NCI-H2227 (cell line): ENCODE data around the gene SLC24A3.

Source experiments
- DNase-seq: peaks from one replicate; lab custom pipeline; 2025; ENCODE audit not compliant: unreplicated experiment; lab: John Stamatoyannopoulos, UW

The SLC24A3 gene

DNA sequence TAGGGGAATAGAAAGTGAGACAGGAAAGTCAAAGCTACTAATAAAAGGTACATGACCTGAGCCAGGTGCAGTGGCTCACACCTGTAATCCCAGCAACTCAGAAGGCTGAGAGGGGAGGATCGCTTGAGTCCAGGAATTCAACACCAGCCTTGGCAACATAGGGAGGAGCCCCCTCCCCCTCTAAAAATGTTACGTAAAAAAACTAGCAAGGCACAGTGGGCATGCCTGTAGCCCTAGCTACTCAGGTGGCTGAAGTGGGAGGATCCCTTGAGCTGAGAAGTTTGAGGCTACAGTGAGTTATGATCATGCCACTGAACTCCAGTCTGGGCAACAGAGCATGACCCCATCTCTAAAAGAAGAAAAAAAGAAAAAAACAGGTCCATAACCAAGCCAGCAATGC, 359.6 kb downstream of the SLC24A3 start:
- no peak for DNase-seq

DNA sequence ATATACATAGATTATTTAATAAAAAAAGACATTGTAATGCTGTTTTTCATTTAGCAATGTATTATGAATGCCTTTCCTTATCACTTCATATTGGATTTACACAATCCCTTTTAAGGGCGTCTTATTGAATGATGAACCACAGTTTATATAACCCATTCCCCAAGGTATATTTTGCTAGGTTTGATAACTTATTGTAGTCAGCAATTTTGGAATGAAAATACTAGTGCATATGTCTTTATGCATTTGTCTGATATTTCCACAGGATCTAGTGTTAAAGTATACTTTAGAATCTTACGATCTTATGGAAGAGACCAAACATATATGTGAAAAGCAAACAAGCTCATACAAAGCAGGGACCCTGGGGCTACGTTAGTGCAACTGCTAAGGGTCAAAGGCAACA, 365.2 kb downstream of the SLC24A3 start:
- DNase-seq: no peak

DNA sequence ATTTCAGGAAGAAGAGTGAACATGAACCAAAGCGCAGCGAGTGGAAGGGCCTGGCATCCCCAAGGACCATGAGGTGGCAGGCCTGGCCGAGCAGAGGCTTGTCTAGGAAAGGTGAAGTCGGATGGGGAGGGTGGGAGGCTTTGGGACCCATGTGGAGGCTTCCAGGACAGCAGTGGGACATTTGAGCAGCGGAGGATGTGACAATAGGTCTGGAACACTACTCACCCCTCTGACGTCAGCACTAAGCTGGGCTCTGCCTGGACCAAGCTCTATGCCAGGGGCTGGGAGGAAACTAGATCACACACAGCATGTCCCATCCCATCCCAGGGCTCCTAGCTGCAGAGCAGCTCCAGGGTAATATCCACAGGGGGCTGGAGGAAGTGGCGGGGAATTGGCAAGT, 370.3 kb downstream of the SLC24A3 start:
- DNase-seq: no peak

DNA sequence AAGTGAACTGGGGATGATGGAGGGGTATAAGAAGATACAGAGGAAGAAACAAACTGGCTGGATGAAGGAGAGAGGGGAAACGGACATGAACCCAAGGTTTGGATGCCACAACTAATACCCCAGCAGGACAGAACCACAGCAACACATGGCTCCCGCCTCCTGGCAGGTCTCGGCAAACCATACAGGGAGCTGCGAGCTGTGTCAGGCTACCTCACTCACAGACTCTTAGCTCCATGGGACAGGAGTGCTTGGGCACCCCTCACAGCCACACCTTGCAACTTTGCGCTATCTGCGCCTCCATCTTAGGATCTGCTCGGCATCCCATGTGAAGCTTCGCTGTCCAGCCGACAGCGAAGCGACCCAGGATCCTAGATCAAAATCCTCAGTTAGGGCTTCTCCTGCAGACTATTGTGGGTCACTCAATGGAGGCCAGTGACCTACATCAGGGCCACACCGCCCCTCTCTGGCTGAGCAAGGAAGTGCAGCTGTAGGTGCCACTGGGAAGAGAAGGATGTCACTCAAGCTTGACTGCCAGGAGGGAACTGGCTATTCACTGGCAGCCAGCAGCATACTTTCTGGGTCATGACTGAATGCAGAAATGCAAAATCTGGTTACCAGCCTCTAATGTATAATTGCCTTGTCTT, 371.2 kb downstream of the SLC24A3 start:
- DNase-seq: peak; percentile 26

DNA sequence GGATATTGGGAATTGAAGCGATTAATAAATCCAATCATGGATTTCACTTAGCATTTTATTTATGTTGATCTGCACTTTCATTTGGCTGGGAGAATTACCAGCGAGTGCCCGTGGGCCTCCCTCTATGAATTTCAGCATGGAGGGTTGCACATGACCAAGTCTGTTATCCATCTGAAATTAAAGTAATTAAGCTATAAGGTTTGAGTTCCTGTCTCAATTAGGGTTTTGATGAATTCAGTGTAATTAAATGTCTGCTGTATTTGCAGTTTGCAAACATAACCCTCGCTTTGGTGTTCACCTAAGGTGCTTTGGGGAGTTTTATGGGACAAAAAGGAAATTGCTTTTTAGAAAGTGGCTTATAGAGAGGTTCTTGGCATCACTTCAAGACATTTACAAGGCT, 375.8 kb downstream of the SLC24A3 start:
- no peak for DNase-seq

DNA sequence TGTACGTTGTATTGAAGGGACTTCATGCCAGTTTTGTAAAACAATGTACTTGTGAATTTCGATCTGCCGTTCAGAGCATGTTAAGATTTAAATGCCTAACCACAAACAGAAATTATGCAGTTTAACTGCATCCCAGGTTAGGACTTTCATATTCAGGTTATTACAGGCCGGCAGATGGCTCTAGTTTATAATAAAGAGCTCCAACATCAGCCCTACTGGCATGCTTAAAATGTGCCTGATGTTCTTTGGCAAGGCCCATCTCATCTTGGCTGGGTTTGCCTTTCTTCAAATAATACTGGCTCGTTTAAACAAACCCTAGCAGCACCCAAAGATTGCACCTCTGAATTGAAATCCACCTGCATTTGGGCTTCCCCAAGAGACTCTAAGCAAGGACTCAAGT, 376.3 kb downstream of the SLC24A3 start:
- no peak for DNase-seq

DNA sequence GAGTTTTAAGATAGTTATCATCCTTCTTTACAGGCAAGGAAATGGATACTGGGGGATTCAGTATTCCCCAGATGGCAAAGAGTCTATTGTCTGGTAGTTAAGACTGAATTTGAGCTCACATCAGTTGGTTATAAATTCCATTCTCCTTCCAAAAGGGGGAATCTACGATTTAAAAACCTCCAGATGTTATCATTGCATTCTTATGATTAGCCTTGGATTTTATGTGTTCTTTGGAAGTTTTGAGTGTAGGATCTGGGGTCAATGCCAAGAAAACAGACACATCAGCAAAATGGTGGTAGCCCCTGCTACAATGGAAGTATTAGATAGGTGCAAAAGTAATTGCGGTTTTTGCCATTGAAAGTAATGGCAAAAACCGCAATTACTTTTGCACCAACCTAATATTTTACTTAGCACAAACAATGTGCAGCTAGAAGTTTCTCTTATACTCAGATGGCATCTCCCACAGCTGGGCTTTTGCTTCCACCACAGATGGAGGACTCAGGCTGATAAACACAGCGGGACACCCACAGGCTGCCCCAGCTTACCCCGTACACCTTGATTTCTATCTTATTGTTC, 377.4 kb downstream of the SLC24A3 start:
- DNase-seq: no peak

DNA sequence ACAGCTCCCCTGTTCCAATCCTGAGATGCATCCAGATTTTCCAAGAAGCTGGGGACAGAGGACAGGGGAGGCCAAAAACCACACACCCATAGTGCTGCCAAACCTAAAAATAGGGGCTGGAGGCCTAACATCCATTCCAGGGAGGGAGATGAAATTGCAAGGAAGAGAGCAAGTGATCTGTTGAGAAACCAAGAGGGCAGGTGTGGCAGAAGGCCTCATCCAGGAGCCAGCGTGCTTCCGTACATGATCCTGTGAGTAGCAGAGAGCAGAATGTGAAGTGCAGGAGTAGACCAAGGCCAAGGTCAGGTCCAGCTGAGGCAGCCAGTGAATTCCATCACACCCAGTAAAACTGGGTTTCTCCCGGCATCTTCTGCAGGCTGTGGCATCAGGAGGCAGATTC, 377.9 kb downstream of the SLC24A3 start:
- DNase-seq: no peak

DNA sequence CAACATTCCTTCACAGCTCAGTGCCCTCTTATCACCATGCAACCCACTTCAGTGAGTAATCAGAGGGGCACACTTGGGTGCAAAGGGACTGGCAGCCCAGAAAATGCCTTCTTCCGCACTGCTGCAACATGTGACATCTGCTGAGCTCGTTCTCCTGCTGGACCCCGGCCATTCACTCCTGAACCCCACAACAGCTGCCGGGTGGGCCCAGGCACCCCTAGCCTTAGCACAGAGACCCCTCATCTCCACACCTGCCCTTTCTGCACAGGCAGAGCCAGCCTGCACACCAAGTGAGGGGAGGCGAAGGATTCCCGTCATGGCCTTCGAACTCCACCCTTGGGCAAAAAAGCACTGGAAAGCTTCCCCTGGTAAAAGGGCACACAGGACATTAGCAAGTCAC, 381.3 kb downstream of the SLC24A3 start:
- no peak for DNase-seq

DNA sequence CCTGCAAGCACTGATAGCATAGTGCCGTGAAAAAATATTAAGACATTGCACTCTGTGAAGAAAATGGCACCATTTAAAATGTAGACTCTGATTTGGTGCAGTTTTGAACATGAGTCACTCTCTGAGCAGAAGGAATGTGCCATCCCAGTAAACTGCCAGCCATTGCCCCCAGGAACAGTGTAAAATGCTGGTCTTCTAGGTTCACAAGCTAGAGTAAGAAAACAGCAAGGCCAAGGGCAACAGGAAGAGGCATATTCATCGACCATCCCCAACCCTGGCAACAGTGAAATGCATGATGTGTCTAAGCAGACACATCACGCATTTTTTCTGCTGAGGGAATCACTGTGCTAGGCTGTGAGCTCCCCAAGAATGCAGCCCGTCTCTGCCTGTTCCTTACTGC, 382.5 kb downstream of the SLC24A3 start:
- DNase-seq: no peak

DNA sequence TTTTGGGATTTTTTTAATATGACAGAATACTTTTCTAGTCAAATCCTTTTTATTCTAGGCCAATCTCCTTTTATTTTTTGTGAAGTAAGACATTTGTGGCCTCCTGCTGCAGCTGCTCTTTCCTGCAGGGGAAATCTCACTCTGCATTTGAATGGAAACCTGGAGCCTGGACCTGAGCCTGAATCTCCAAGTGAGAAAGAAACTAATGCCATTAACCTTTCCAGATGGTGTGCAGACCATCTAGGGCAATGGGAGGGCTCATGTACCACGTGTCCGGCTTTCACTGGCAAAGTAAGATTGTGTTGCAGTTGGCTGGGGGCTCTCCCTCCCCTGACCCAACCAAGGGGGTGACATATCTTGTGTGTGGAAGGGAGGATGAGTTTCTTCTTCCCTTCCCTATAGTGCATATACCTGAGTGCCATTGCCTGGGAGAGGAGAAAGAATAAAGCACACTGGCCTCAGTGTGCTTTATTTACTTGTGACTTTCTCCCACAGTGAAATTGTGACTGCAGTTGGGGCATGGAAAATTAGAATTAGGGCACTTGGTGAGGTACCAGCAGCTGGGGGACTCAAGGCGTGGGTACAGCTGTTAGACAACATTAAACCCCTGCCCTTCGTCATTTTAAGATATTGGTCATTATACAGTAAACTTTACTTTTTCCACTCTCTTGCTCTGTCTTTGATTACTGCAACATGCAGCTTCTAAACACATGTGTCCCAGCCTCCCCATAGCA, 385.8 kb downstream of the SLC24A3 start:
- no peak for DNase-seq

DNA sequence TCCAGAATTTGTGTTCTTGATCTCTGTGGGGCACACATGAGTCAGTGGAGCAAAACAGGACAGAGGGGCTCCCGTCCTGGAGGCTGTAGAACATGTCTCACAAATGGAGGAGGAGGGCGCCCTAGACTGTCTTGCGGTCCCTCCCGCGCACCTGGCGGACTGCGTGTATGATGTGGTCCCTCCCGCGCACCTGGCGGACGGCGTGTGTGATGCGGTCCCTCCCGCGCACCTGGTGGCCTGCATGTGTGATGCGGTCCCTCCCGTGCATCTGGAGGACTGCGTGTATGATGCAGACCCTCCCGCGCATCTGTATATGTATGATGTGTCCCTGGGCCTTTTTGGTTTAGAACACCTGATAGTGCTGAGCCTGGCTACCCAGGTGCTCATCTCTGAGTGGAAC, 386.8 kb downstream of the SLC24A3 start:
- DNase-seq: no peak

DNA sequence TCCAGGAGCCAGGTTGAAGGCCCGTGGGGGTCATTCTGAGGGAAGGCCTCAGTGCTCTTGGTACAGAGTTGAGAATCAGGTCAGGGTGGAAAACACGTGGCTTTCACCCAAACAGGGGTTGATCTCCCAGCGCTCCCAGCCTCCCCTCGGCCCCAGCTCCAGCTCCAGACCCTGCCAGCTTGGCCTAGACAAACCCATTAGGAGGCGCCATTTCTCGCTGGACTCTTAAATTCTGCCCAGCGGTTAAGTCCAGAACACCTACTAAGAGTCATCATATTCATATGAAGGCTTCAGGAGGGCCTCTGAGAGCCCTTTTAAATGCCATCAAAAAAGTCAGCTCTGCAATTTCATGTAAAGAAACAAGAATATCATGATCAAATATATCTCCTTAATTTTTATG, 387.6 kb downstream of the SLC24A3 start:
- no peak for DNase-seq

DNA sequence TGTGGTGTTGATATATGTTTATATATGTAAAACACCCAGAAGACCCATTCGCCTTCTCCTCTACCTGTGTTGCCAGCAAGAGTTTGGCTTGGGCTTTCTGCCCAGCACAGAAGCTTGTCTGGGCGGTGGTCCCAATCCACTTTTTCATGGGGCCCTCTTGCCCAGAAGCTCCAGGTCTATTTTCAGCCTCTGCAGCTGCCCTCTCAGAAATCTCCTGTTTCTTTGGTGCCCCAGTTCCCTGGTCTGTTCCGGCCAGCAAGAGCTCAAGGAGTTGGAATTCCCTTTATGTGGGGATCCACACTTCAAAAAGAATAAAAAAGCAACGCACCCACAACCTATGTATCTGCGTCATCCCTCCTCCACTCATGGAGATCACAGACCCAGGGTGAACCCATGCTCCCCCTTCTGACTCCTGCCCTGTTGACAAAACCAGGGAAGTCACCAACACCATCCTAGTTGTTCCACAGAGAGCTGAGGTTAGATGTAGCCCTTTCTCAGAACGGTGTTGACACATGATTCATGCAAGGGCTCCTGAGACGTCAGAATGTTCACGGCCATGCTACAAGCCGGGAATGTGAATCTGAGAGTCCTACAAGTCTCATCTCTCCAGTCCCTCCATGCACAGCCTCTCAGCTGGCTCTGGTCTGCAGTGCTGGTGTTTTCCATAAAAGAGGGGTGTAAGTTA, 388.8 kb downstream of the SLC24A3 start:
- DNase-seq: no peak

DNA sequence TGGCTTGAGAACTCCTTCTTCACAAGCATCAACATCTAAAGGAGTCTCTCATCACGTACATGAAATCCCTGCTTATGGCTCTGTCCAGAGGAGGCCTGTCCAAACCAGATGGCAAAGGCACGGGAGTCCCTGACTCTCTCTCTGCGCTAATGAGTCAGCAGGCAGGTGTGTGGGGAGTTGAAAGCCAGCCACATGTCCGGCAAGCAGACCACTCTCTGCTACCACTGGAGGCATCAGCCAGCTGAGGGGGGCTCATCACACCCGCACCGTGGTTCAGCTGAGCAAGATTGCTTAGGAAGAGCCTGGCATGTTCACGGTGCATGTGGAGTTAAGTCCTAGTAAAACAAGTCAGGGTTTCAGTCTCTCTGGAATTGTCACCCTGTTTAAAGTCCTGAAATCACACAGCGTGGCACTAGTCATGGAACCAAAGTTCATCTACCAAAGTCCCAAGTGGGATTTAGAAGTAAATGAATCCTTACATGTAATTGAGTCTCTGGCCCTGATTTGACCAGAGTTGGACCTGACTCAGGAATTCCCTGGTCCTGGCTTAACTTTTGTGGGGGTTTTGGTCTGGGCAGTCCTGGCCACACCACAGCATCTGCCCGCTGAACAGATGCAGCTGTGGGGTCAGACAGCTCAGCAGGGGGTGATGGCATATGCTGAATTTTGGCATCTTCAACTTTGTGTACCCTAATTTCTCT, 390.4 kb downstream of the SLC24A3 start:
- DNase-seq: no peak

DNA sequence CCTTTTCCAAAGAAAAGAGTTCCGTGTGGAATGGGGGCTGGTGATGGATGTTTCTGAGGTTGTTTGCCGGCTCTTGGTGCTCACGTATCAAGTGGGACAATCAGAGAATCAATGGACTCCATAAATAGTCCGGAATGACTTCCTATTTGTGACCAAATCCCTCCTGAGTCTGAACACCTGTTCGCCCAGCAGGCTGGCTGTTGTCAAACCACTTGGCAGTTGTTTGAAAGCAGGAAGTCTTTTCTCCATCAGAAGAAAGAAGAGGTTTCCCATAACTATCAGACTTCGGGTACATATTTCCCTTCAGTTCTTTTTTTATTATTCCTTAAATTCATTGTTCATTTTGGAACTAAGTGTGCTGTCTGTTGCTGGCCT, 390.9 kb downstream of the SLC24A3 start:
- DNase-seq: no peak

DNA sequence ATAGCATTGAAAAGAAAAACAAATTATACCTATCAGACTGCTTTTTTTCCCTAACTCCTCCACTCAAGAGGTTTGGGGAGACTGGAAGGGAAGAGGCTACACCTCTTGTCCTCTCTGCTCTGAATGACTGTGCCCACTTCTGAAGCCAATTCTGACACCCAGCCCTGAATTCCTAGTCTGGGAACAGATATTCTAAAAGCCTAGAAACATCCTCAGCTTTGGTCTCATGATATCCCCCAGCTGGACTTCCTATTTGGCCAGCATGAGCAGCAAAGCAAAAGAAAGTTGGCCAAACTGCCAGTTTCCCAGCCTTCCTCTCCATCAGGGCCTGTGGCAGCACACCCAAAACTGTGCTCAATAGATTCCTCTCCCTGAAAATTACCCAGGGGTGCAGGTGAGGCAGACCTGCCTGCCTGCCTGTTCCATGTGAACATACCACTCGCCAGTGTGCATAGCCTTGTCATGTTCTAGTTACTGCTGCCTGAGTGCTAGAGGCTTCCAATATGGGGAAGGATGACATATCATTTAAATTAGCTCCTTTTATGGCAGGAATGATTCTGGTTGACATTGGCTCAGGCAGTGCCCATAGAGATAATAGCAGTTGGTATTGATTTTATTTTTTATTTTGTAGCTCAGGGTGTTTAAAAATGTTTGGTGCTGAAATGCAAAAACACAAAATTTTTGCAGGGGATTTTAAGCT, 393.5 kb downstream of the SLC24A3 start:
- no peak for DNase-seq

DNA sequence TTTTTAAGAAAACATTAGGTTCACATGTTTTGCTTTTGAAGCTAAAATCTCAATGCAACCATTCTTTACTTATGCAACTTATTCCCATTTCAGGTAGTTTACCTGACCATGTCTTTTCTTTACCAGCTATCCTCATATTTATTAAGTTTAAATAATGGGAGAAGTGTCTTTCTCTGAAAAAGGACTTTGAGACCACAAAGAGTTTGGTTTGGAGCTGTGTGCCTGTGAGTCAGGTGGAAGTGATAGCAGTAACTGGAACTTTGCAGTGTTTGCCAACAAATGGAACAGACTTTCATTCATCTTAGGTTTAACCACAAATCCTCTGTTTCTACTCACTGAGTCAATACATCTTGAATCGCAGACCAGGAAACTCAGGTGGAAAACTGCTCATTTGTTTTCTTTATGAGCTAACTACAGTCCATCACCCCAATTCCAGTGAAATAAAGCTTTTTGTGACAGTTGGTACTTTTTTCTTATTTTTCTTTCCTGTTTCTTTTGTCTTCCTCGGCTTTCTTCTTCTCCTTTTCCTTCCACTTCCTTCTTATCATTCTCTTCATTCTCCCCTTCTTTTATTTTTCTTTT, 397.3 kb downstream of the SLC24A3 start:
- no peak for DNase-seq

DNA sequence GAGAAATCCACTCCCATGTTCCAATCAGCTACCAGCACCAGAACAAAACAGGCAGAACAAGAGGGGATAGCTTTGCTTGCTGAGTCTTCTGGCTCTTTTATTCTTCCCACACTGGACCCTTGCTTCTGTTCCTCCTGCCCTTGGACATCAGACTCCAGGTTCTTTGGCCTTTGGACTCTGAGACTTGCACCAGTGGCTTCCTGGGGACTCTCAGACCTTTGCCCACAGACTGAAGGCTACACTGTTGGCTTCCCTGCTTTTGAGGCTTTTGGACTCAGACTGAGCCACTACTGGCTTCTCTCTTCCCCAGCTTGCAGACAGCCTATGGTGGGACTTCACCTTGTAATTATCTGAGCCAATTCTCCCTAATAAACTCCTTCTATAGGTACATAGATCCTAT, 403.2 kb downstream of the SLC24A3 start:
- DNase-seq: no peak

DNA sequence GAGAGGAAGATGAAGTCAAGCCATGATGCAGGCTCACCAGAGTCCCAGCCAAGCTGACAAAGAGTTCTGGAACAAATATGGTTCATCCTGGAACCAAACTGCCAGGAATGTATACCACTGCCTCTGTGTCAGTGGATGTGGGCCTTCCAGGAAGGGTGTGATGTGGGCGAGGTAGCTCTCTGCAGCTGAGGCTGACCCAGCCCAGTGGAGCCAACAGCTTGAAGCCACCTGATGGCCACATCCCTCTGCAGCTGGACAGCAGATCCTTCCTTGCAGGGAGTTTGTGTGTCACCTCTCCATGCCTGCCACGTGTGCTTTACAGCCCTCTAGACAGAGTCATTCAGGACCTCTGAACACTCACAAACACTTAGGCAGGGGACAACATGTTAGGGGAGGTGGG, 403.6 kb downstream of the SLC24A3 start:
- no peak for DNase-seq

DNA sequence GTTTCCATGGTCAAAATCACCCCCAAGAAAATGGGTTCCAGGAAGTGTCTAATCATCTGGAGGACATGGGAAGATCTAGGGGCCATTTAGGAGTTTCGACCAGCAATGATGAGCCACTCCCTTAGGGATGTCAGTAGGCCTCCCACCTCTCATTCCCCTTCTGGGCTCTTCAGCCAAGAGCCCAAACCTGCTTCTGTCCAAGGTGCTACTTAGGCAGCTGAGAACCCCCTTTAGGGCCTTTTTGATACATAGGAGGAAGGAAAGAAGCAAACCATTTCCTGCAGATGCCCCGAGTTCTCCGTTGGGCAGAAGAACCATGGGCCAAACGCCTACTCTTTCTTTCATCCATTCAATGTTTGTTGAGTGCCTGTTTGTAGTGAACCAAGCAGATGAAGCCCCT, 404.2 kb downstream of the SLC24A3 start:
- no peak for DNase-seq
